Measurements from ENCODE around the gene GPD1L. TPM values are rescaled to one million over a fixed set of nuclear protein-coding genes. Genes with fewer than 3 reads are reported as not detected.
A peak's percentile ranks its signal among the peaks of the same experiment; 100 is the strongest.

GPD1L gene
- total and polyA plus RNA-seq, 7 donors = 28.2 to 135 (median 101) TPM

DNA sequence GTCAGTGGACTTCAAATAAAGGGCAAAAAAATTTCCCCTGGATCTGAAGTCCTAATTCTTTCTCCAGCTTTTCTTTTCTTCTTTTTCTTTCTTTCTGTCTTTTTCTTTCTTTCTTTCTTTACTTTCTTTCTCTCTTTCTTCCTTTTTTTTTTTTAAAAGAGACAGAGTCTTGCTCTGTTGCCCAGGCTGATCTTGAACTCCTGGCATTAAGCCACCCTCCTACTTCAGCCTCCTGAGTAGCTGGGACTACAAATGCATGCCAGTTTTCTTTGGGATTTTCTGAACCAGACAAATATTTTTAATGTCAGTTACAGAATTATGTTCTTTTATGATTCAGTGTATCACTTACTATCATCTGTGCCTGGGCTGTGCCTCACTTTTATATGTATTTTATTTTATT is 86.7 kb downstream of the GPD1L start:
- H3K9me3 ChIP-seq = peaks cover 3% of the 10 kb centered on the region

DNA sequence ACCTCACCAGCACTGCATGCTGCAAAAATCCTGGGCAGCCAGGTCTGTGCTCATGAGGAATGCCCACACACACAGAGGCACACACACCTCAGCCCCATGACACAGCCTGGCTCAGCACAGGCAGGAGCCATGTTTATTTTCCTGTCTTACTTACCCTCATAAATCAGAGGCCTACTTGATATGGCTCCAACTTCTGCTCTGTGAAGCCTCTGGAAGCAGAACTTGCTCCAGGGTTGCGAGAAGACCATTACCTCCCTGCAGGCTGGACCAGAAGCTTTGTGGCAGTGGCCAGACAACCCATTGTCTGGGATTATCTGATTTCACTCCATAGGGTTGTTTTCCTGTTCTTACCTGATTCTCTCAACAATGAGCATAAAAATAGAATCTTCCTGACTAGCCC is 88.2 kb downstream of the GPD1L start:
- no peaks in the 10 kb centered on the region for H3K9me3 ChIP-seq
- no peaks in the 10 kb centered on the region for H3K36me3 ChIP-seq (ENCODE audit: insufficient read depth in 1 of 2, low read depth in 1 of 2)
- DNase-seq = no peak
- no peak overlapping the region for H3K27ac ChIP-seq
- peak in 1 of 4 donors; percentile 60 for ATAC-seq
- no peak overlapping the region for H3K4me3 ChIP-seq
- H3K4me1 ChIP-seq = no peaks in the 10 kb centered on the region
- TF ChIP-seq, protein P1, sequence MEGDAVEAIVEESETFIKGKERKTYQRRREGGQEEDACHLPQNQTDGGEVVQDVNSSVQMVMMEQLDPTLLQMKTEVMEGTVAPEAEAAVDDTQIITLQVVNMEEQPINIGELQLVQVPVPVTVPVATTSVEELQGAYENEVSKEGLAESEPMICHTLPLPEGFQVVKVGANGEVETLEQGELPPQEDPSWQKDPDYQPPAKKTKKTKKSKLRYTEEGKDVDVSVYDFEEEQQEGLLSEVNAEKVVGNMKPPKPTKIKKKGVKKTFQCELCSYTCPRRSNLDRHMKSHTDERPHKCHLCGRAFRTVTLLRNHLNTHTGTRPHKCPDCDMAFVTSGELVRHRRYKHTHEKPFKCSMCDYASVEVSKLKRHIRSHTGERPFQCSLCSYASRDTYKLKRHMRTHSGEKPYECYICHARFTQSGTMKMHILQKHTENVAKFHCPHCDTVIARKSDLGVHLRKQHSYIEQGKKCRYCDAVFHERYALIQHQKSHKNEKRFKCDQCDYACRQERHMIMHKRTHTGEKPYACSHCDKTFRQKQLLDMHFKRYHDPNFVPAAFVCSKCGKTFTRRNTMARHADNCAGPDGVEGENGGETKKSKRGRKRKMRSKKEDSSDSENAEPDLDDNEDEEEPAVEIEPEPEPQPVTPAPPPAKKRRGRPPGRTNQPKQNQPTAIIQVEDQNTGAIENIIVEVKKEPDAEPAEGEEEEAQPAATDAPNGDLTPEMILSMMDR (IDR thresholded peaks at IDR 0.05) = no peak
- no peaks in the 10 kb centered on the region for H3K27me3 ChIP-seq (ENCODE audit: insufficient read depth in 3 of 3, low read length in 2 of 3)
- WGBS, 3 donors = 28 to 36% (median 33%) methylated on average over 1 of the region's 1 CpG
- intact Hi-C loops (cut with DNase I) = no loop called here

More for the DNA sequence above, 86.7 kb downstream of the GPD1L start:
- H3K27me3 ChIP-seq (ENCODE audit: insufficient read depth in 3 of 3, low read length in 2 of 3) = no peaks in the 10 kb centered on the region
- H3K27ac ChIP-seq = no peak overlapping the region
- DNase-seq (no peak), ATAC-seq (no peak)
- intact Hi-C loops (cut with DNase I) = no loop called here
- H3K4me3 ChIP-seq = no peak overlapping the region
- TF ChIP-seq, protein P1 (IDR thresholded peaks at IDR 0.05) = no peak
- H3K36me3 ChIP-seq (ENCODE audit: insufficient read depth in 1 of 2, low read depth in 1 of 2) = no peaks in the 10 kb centered on the region
- H3K4me1 ChIP-seq = no peaks in the 10 kb centered on the region

DNA sequence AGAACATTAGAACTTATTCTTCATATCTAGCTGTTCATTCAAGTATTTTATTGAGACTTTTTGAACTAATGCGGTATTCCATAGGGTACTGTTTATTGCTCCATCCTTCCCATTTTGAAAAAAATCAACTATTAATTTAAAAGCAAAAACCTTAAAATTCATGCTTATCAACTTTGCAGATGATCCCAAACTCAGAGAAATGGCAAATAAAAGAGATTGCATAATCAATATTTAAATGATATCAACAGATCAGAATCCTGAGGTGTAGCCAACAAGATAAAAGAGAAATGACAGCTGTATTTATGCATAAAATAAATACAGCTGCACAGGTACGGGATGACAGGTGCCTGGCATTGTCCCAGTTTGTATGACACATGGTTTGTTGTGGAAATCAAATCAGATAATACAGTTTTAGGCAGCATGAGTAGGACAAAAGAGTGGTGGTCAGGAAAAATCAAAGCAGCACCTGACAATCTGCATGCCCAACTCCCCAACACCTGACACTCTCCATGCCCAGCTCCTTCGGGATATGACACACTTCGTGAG is 89.6 kb downstream of the GPD1L start:
- no peak for DNase-seq
- intact Hi-C loops (cut with DNase I) = no loop called here
- Histone ChIP-seq H3K36me3 (ENCODE audit: insufficient read depth in 1 of 2, low read depth in 1 of 2) (no peaks in the 10 kb centered on the region), H3K4me3 (no peak overlapping the region), H3K4me1 (no peaks in the 10 kb centered on the region), H3K27ac (no peak overlapping the region), H3K9me3 (no peaks in the 10 kb centered on the region), H3K27me3 (ENCODE audit: insufficient read depth in 3 of 3, low read length in 2 of 3) (no peaks in the 10 kb centered on the region)
- ATAC-seq = no peak
- 64 to 68% (median 64%) methylated on average over 4 of the region's 4 CpGs for WGBS, 3 donors
- TF ChIP-seq, protein P1 (IDR thresholded peaks at IDR 0.05) = no peak

DNA sequence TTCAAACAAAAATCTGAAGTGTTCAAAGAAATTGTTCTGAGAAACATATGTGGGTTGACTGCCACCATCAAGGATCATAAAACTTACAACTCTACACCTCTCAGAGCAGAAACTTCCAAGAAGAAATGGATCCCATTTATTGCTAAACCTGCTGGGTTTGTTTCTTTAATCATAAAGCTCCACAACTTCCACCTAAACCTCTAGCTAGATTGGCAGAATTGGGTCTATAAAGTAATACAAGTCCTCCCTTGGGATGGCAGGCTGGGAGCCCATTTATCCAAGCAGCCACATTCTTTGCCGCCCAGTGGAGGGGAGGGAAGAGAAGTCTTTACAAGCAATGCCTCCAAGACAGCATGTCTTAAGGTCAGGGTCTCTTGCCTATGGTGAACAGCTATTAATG is 91.6 kb downstream of the GPD1L start:
- no peaks in the 10 kb centered on the region for H3K9me3 ChIP-seq
- DNase-seq (no peak), ATAC-seq (no peak)
- no peaks in the 10 kb centered on the region for H3K4me1 ChIP-seq
- intact Hi-C loops (cut with DNase I) = no loop called here
- H3K36me3 ChIP-seq (ENCODE audit: insufficient read depth in 1 of 2, low read depth in 1 of 2) = no peaks in the 10 kb centered on the region
- TF ChIP-seq, protein P1 (IDR thresholded peaks at IDR 0.05) = no peak
- H3K27me3 ChIP-seq (ENCODE audit: insufficient read depth in 3 of 3, low read length in 2 of 3) = no peaks in the 10 kb centered on the region
- no peak overlapping the region for H3K27ac ChIP-seq
- WGBS, 3 donors = 83 to 100% (median 87%) methylated on average over 1 of the region's 1 CpG
- no peak overlapping the region for H3K4me3 ChIP-seq

DNA sequence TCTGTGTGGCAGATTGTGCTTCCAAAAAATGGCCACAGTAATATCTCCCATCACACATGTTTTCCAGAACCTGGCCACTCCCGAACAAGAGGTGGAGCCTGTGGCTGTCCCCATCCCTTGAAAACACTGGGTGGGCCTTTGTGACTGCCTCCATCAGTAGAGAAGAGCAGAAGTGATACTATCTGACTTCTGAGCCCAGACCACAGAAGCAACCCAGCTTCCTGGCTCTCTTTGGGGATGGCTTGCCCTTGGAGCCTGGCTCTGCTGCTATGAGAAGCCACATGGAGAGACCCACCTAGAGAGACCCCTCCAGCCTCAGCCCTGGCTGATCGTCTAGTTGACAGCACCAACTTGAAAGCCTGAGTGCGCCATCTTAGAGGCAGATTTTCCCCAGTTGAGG is 92.3 kb downstream of the GPD1L start:
- Histone ChIP-seq H3K27me3 (ENCODE audit: insufficient read depth in 3 of 3, low read length in 2 of 3) (no peaks in the 10 kb centered on the region), H3K9me3 (no peaks in the 10 kb centered on the region), H3K27ac (no peak overlapping the region), H3K4me1 (no peaks in the 10 kb centered on the region), H3K4me3 (no peak overlapping the region), H3K36me3 (ENCODE audit: insufficient read depth in 1 of 2, low read depth in 1 of 2) (no peaks in the 10 kb centered on the region)
- intact Hi-C loops (cut with DNase I) = no loop called here
- DNase-seq = no peak
- 87 to 96% (median 93%) methylated on average over 3 of the region's 3 CpGs for WGBS, 3 donors
- ATAC-seq = no peak
- TF ChIP-seq, protein P1 (IDR thresholded peaks at IDR 0.05) = no peak
